Retinal pigment epithelial cell (primary cell): ENCODE results near the gene SELP.

Experiments used
- DNase-seq: peaks from one replicate; pipeline ENCODE4 v3.0.0-alpha.2; 2010; ENCODE audit warnings: low read depth
- H3K4me3 ChIP-seq: 2 replicates; pipeline ENCODE4 v1.5.1; 2011; ENCODE audit warnings: mild to moderate bottlenecking, low read length, control low read depth, moderate library complexity
- TF ChIP-seq, protein P1 (sequence below): conservative IDR thresholded peaks from 2 replicates; pipeline ENCODE4 v1.5.1; 2011; ENCODE audit warnings: low read depth, low read length, control low read depth, inconsistent platforms

SELP gene

GRCh38 chr1:169546087-169546995 lies 83.6 kb downstream of the SELP start:
- no peak for DNase-seq
- H3K4me3 ChIP-seq: no peak overlapping the region
- TF ChIP-seq, protein P1, sequence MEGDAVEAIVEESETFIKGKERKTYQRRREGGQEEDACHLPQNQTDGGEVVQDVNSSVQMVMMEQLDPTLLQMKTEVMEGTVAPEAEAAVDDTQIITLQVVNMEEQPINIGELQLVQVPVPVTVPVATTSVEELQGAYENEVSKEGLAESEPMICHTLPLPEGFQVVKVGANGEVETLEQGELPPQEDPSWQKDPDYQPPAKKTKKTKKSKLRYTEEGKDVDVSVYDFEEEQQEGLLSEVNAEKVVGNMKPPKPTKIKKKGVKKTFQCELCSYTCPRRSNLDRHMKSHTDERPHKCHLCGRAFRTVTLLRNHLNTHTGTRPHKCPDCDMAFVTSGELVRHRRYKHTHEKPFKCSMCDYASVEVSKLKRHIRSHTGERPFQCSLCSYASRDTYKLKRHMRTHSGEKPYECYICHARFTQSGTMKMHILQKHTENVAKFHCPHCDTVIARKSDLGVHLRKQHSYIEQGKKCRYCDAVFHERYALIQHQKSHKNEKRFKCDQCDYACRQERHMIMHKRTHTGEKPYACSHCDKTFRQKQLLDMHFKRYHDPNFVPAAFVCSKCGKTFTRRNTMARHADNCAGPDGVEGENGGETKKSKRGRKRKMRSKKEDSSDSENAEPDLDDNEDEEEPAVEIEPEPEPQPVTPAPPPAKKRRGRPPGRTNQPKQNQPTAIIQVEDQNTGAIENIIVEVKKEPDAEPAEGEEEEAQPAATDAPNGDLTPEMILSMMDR: peak; percentile 84

DNA sequence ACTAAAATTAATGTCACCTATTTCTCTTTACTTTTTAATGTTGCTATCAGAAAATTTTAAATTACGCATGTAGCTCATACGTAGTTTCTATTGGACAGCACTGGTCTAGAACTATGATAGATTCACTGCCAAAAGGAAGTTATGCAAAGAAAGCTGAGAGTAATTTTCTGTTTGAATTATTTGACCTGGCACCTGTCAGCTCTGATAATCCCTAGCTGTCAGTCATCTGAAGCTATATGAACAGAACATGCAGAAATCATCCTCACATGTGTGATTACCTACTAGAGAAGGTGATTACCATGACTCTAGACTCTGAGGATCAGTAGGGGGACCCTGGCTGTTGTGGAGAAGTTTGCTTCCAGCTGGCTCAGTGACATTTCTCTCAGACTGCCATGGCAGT lies 84.5 kb downstream of the SELP start:
- TF ChIP-seq, protein P1: no peak
- H3K4me3 ChIP-seq: no peak overlapping the region
- no peak for DNase-seq

DNA sequence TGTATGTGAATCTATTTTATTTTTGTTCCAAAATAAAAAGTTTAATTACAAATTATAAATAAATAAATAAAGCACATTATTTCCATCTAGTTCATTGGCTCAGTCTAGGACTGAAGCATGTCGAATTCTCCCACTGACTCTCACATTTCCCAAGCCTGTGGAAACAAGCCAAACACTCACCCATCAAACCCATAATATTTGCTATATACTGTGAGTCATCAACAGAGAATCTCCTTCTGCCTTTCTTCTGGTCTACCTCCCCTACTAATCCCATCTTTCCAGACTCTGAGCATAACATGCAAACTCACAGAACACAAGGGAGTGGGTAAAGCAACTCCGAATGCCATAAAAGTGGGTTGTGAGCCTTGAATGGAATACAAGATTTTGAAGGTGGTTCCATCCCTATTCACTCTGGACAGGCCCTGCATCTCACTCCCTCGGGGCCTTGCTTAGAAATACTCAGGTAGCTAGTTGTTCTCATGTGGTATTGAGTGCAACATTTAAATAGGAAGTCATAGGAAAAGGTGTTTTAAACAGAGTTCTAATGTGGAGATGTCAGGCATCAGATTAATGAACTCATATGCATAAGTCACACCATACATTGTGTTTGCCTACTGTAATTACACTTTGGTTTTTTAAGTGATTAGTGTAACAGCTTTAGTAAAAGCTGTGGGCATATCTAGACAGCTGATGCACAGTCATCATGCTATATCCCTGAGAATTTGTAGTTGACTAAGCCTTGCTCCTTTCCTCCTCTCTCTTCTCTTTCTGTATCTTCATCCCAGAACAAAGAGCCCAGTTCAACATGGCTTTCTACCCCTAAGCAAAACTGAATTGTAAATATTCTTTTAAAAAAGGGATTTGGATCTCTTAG lies 90.7 kb downstream of the SELP start:
- DNase-seq: peak; percentile 94
- no peak overlapping the region for H3K4me3 ChIP-seq
- TF ChIP-seq, protein P1: no peak
